Glutamatergic neuron (in vitro differentiated cells): Measurements from ENCODE around the gene HTR3D. TPM values are rescaled to one million over a fixed set of nuclear protein-coding genes. Genes with fewer than 3 reads are reported as not detected.

Experiments used
- DNase-seq: peaks from one replicate; pipeline ENCODE4 v3.0.0; 2022
- H3K27ac Mint-ChIP-seq: one replicate; pipeline ENCODE4 v1.8.0; 2020; ENCODE audit warnings: mild to moderate bottlenecking, mixed read lengths, inconsistent platforms; ENCODE audit not compliant: unreplicated experiment
- H3K27me3 Mint-ChIP-seq: one replicate; pipeline ENCODE4 v1.8.0; 2020; ENCODE audit warnings: mild to moderate bottlenecking, moderate library complexity, mixed read lengths, inconsistent platforms; ENCODE audit not compliant: unreplicated experiment
- H3K36me3 Mint-ChIP-seq: one replicate; pipeline ENCODE4 v1.8.0; 2020; ENCODE audit warnings: mild to moderate bottlenecking, mixed read lengths, inconsistent platforms; ENCODE audit not compliant: unreplicated experiment
- H3K4me1 Mint-ChIP-seq: one replicate; pipeline ENCODE4 v1.8.0; 2020; ENCODE audit warnings: mild to moderate bottlenecking, low read depth, mixed read lengths, inconsistent platforms; ENCODE audit not compliant: unreplicated experiment
- H3K4me3 Mint-ChIP-seq: one replicate; pipeline ENCODE4 v1.8.0; 2020; ENCODE audit warnings: mild to moderate bottlenecking, mixed read lengths, inconsistent platforms; ENCODE audit not compliant: unreplicated experiment
- H3K9me3 Mint-ChIP-seq: one replicate; pipeline ENCODE4 v1.8.0; 2020; ENCODE audit warnings: mild to moderate bottlenecking, moderate library complexity, mixed read lengths, inconsistent platforms; ENCODE audit not compliant: unreplicated experiment
- total RNA-seq: library from RNA; stranded (reverse); fragmentation: NEBNext Ultra II Directional; extraction: Animal tissue kit (Norgen Biotek cat#: 25700); gene quantifications from one replicate; pipeline ENCODE4 v1.2.1, GENCODE V29; 2021; ENCODE audit not compliant: unreplicated experiment
- TF ChIP-seq, protein P1 (sequence below): fragments of 200-600 bp; sonication (generic); IDR thresholded peaks from one replicate; pipeline ENCODE4 v1.5.0; 2021; ENCODE audit not compliant: partially characterized antibody, unreplicated experiment

The HTR3D gene
- total RNA-seq, 1 donor from 2014 or later: not detected

DNA sequence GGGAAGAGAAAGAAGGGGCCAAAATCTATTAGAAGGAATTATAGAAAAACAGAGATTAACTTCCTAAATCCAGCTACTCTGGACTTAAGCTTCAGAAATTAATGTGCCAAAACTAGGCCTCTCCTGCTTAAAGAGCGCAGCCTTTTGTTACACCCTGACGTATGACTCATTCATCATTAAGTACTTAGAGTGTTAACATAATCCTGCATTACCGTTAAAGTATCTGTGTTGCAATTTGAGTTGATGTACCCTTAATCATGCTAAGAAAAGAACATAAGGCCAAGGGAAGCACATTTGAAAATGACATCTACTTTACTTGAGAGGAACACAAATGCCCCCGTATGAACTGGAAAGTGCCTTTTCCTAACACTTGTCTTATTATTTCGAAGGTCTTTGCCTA lies 7.9 kb downstream of the HTR3D start:
- TF ChIP-seq, protein P1, sequence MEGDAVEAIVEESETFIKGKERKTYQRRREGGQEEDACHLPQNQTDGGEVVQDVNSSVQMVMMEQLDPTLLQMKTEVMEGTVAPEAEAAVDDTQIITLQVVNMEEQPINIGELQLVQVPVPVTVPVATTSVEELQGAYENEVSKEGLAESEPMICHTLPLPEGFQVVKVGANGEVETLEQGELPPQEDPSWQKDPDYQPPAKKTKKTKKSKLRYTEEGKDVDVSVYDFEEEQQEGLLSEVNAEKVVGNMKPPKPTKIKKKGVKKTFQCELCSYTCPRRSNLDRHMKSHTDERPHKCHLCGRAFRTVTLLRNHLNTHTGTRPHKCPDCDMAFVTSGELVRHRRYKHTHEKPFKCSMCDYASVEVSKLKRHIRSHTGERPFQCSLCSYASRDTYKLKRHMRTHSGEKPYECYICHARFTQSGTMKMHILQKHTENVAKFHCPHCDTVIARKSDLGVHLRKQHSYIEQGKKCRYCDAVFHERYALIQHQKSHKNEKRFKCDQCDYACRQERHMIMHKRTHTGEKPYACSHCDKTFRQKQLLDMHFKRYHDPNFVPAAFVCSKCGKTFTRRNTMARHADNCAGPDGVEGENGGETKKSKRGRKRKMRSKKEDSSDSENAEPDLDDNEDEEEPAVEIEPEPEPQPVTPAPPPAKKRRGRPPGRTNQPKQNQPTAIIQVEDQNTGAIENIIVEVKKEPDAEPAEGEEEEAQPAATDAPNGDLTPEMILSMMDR: no peak
- Mint-ChIP-seq H3K36me3 (no peaks in the 10 kb centered on the region), H3K27ac (no peak overlapping the region), H3K4me3 (no peak overlapping the region), H3K4me1 (peaks cover 15% of the 10 kb centered on the region), H3K9me3 (peaks cover 11% of the 10 kb centered on the region), H3K27me3 (peaks cover 12% of the 10 kb centered on the region)
- DNase-seq: no peak

DNA sequence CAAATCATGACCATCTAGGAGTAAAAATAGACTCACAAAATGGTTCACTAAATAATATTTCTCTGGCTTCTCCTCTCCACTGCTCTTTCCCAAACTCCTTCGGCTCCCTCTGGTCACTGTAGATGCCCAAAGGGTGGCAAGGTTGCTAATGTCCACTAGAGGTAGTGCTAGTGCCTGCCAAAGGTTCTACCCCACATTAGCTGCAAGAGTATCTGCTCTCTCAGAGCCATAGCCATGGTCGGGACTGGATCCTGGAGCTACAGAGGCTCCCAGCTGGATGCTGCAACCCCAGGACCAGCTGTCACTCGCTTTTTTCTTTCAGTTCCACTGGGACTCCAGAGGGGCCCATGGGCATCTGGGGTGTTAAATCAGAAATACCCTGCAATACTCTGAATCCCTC lies 8.5 kb downstream of the HTR3D start:
- DNase-seq: peak; percentile 40
- peaks cover 15% of the 10 kb centered on the region for H3K4me1 Mint-ChIP-seq
- H3K27ac Mint-ChIP-seq: peak overlapping the region; percentile 84
- H3K27me3 Mint-ChIP-seq: peaks cover 12% of the 10 kb centered on the region
- H3K36me3 Mint-ChIP-seq: no peaks in the 10 kb centered on the region
- H3K9me3 Mint-ChIP-seq: peaks cover 11% of the 10 kb centered on the region
- TF ChIP-seq, protein P1: peak; percentile 26
- peak overlapping the region; percentile 65 for H3K4me3 Mint-ChIP-seq

DNA sequence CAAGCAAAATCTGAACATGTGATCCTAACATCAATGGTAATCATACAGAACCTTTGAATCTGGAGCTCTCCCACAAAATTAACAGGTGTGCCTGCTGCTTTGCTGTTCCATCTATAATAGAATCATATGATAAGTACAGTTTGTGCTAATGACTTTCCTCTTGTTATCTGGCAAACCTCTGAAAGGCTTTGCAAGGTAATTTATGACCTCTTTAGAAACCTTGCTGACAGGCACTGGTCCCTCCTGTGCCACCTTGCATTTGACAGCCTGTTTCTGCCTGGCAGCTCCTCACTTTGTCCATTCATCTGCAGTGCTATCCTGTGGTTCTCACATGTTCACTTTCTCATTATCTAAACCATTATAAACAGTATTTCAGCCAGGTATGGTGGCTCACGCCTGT lies 11.1 kb downstream of the HTR3D start:
- peaks cover 9% of the 10 kb centered on the region for H3K27me3 Mint-ChIP-seq
- H3K9me3 Mint-ChIP-seq: peaks cover 11% of the 10 kb centered on the region
- H3K4me3 Mint-ChIP-seq: no peak overlapping the region
- no peak overlapping the region for H3K27ac Mint-ChIP-seq
- peaks cover 4% of the 10 kb centered on the region for H3K36me3 Mint-ChIP-seq
- DNase-seq: no peak
- peaks cover 15% of the 10 kb centered on the region for H3K4me1 Mint-ChIP-seq
- TF ChIP-seq, protein P1: no peak

DNA sequence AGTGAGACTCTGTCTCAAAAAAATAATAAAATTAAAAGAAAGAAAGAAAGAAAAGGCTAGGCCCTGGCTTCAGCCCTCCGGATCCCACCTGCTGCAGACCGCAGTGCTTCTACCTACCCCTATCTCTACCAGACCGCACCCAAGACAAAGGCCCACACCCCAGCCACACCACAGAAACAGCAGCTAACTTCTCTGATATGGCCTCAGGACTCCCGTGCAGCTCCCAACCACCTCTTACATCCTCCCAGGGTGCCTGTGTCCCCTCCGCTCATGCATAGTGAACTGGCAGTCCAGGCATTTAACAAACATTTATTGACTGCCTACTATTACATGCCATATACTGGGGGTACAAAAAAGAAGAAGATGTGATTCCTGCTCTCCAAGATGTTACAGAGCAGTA lies 14.5 kb downstream of the HTR3D start:
- H3K27me3 Mint-ChIP-seq: peaks cover 3% of the 10 kb centered on the region
- no peak overlapping the region for H3K27ac Mint-ChIP-seq
- no peak for DNase-seq
- H3K4me1 Mint-ChIP-seq: no peaks in the 10 kb centered on the region
- H3K36me3 Mint-ChIP-seq: peaks cover 4% of the 10 kb centered on the region
- TF ChIP-seq, protein P1: no peak
- no peak overlapping the region for H3K4me3 Mint-ChIP-seq
- H3K9me3 Mint-ChIP-seq: peaks cover 3% of the 10 kb centered on the region

DNA sequence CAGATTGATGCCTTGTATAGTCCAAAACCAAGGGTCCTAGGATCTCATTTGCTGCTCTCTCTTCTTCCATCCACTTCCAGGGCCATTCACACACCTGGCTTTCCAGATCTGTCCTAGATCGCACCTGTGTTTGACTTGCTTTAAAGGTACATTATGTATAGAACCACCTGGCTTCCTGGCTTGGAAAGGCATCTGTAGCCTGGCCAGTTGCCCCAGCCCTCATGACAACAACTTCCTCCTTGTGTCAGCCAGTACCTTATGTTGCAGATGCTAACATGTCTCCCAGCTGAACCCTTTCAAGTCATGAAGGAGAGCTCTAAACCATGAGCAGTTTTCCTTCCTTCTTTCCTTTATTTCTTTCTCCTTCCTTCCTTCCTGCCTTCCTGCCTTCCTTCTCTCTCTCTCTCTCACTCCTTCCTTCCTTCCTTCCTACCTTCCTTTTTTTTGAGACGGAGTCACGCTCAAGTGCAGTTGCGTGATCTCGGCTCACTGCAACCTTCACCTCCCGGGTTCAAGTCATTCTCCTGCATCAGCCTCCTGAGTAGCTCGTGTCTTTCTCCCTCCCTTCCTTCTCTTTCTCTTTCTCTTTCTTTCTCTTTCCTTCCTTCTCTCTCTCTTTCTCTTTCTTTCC lies 18.8 kb downstream of the HTR3D start:
- H3K27me3 Mint-ChIP-seq: no peaks in the 10 kb centered on the region
- TF ChIP-seq, protein P1: no peak
- no peak overlapping the region for H3K4me3 Mint-ChIP-seq
- DNase-seq: no peak
- H3K9me3 Mint-ChIP-seq: peaks cover 3% of the 10 kb centered on the region
- no peak overlapping the region for H3K27ac Mint-ChIP-seq
- H3K4me1 Mint-ChIP-seq: no peaks in the 10 kb centered on the region
- H3K36me3 Mint-ChIP-seq: peaks cover 4% of the 10 kb centered on the region
